Measurements from ENCODE around the gene ZNF780A.
A peak's percentile ranks its signal among the peaks of the same experiment; 100 is the strongest.
"Not testable (repeated sequence)": the region's sequence is repeated elsewhere in the genome, so short reads cannot be mapped to it uniquely, and the experiment has no call there.

Gene ZNF780A

GRCh38 chr19:40081411-40081810 lies 9.3 kb downstream of the ZNF780A start:
- no peak for DNase-seq

- no peak for DNase-seq
Observed at GRCh38 chr19:40080289-40080688, 10.5 kb downstream of the ZNF780A start.

GRCh38 chr19:40078377-40078776 lies 12.4 kb downstream of the ZNF780A start:
- no peak for DNase-seq

DNA sequence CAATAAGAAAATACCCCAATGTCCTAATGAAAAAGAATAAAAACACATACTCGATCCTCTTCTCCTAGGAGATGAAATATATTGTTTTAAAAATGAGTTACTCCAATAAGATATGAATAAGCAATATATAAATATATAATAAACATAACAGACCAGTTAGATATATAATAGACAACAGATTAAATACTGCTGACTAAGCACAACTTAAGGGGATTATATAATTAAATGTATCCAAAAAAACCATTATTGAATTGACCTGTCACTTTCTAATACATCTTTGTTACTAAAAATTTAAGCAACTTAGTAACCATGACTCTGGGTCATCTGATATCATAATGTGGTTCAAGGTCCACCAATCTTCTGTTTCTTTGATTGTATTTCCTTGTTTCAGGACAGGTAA lies 20.7 kb downstream of the ZNF780A start:
- DNase-seq = no peak

GRCh38 chr19:40059624-40060023 lies 31.1 kb downstream of the ZNF780A start:
- DNase-seq = no peak

- DNase-seq = no peak
Observed at GRCh38 chr19:40057166-40057565, 33.6 kb downstream of the ZNF780A start.

GRCh38 chr19:40056505-40056904 lies 34.2 kb downstream of the ZNF780A start:
- peak; percentile 58 for DNase-seq

DNA sequence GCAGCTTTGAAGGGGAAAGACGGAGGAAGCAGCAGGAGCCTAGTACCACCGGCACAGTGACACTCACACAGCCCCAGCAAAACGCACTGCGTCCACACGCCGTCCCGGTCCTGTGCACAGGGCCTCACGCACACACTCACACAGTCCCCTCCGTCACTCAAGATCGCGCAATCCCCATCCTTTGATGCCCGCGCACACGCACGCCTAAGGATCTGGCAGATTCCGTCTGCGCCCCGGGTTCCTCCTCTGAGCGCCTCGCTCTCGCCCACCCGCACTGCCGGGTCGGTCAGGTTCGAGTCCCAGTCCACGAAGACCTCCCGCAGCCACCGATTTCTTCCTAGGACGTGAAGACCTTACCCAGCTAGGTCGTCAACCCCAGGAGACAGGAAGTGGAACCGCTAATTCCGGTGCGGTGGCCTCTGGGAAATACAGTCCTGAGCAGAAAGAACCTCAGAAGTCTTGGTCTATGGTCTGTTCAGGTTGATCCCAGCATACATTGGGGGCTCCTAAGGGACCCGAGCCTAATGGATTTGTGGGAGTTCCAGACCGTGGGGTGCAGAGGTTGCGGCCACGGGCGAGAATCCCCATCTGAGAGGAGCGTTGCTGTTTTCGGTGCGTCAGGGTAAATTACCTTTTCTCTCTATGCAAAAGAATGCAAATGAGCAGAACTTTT lies 34.8 kb downstream of the ZNF780A start, which contains the start of gene ZNF780B:
TSS of gene ZNF780B (minus strand) at position 400 of the 673 bp plus-strand sequence. CDS start 5,899 bp downstream, outside the sequence.
- peak; percentile 87 for DNase-seq

DNA sequence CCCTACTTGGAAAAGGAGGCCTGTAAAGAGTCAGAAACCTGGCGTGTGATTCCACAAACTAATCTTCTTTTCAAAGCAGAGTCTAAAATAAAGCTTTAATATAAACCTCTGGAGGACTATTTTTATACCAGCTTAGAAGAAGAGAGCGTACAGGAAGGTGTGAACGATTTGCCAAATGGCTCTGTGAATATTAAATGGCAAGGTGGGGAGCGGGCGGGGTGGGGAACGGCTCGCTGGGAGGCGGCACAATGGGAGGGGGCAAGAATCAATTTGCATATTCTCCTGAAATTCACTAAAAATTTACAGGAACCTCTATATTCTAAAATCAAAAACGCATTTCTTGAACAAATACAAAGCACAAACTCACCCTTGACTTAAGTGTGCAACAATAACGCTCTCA lies 35.7 kb downstream of the ZNF780A start:
- DNase-seq = no peak

DNA sequence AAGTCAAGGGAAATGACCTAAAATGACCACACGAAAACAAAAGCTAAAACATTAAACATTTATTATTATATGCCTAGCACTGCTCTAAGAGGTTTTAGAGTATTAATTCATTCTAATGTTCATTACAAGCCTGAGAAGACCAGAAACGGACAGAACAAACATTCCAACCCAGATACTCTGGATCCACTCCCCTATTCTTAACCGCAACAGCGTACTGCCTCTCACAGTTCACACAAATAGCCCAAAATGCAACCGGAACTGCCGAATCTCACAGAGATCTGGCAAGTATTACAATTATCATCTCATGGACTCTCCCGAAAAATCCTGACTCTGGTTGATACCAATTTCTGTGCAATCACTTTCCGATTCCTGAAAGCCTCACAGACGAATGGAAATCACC lies 36.1 kb downstream of the ZNF780A start:
- no peak for DNase-seq

DNA sequence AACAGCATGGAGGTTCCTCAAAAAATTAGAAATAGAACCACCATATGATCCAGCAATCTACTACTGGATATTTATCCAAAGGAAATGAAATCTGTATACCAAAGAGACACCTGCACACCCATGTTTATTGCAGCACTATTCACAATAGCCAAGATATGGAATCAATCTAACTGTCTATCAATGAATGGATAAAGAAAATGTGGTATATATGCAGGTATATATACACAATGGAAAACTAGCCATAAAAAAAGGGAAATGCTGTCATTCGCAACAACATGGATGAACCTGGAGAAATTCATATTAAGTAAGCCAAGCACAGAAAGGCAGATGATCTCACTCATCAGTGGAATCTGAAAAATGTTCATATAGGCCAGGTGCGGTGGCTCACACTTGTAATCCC lies 37.3 kb downstream of the ZNF780A start:
- no peak for DNase-seq

- DNase-seq = not testable (repeated sequence)
Observed at GRCh38 chr19:40041718-40042117, 49.0 kb downstream of the ZNF780A start.

DNA sequence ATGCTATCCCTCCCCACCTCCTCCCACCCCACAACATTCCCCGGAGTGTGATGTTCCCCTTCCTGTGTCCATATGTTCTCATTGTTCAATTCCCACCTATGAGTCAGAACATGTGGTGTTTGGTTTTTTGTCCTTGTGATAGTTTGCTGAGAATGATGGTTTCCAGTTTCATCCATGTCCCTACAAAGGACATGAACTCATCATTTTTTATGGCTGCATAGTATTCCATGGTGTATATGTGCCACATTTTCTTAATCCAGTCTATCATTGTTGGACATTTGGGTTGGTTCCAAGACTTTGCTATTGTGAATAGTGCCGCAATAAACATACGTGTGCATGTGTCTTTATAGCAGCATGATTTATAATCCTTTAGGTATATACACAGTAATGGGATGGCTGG lies 52.7 kb downstream of the ZNF780A start:
- not testable (repeated sequence) for DNase-seq

- no peak for DNase-seq
Observed at GRCh38 chr19:40035996-40036395, 54.7 kb downstream of the ZNF780A start.

DNA sequence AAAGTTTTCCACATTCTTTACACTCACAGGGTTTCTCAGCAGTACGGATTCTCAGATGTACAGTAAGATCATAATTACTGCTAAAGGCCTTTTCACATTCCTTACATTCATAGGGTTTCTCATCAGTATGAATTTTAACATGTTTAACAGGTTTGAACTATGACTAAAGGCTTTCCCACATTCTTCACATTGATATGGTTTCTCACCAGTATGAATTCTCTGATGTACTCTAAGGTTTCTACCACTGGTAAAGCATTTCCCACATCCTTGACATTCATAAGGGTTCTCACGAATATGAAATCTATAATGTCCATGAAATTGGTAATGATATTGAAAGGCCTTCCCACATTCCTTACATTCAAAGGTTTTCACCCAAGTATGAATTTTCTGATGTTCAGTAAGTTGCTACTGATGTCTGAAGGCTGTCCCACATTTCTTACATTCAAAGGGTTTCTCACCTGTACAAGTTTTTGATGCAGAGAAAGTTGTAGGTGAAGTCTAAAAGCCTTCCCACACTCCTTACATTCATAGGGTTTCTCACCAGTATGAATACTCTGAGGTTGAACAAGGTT lies 56.7 kb downstream of the ZNF780A start:
- no peak for DNase-seq

- DNase-seq = no peak
Observed at GRCh38 chr19:40026597-40026970, 64.2 kb downstream of the ZNF780A start.

DNA sequence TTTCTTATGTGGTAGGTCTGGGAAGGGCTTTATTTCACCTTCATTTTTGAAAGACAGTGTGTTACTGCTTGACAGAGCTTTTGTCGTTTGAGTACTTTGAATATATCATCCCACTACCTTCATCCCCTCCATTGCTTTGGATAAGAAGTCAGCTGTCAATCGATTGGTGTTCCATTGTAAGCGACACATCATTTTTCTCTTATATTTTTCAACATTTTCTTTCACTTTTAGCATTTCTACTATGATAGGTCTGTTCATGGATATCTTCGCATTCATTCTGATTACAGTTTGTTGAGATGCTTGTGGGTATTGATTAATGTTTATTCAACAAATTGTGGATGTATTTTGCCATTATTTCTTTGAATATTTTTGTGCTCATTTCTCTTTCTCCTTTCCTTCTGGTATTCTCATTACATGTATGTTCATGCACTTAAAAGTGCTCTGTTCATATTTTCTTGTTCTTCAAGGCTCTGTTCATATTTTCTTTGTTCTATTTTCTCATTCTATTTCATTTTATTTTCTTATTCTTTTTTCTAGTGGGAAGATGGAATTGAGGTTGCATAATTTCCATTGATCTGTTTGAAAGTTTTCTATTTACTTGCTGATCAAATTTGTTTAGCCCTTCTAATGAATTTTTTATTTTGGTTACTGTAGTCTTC lies 64.7 kb downstream of the ZNF780A start:
- DNase-seq = no peak

GRCh38 chr19:40023969-40024368 lies 66.8 kb downstream of the ZNF780A start:
- DNase-seq = no peak
